HL-60 (cell line): ENCODE results near the gene GFRAL.

Experiments used
- DNase-seq, 2 experiments: peaks; one replicate each; pipeline ENCODE4 v3.0.0-alpha.2; 2010 to 2020; ENCODE audit warnings: low read depth in 1 of 2, low spot score in 1 of 2
- H3K27ac ChIP-seq: fragments of 250-450 bp; sonication (Bioruptor Pico); replicated peaks from 2 replicates; pipeline ENCODE4 v1.5.1; 2020; ENCODE audit warnings: mild to moderate bottlenecking, moderate library complexity
- H3K27me3 ChIP-seq: fragments of 250-450 bp; sonication (Bioruptor Pico); 2 replicates; pipeline ENCODE4 v1.5.1; 2021; ENCODE audit warnings: mild to moderate bottlenecking, moderate library complexity; ENCODE audit not compliant: insufficient read depth, poor library complexity, severe bottlenecking
- H3K4me3 ChIP-seq: replicated peaks from 2 replicates; pipeline ENCODE4 v1.5.1; 2011; ENCODE audit warnings: mild to moderate bottlenecking, control low read depth, low read length; ENCODE audit not compliant: insufficient read depth
- CTCF ChIP-seq: IDR thresholded peaks from one replicate; pipeline ENCODE4 v1.5.1; 2011; ENCODE audit warnings: low read length, control low read depth, inconsistent platforms; ENCODE audit not compliant: insufficient read depth
- GABPA ChIP-seq: IDR thresholded peaks from 2 replicates; pipeline ENCODE4 v1.6.1; 2012; ENCODE audit warnings: low read depth
- POLR2AphosphoS5 ChIP-seq: IDR thresholded peaks from 2 replicates; pipeline ENCODE4 v1.6.1; 2012; ENCODE audit warnings: low read depth
- SPI1 ChIP-seq: IDR thresholded peaks from 2 replicates; pipeline ENCODE4 v1.6.1; 2012; ENCODE audit warnings: low read depth, mild to moderate bottlenecking, borderline replicate concordance
- TF ChIP-seq, protein P1 (sequence below): IDR thresholded peaks from 2 replicates; pipeline ENCODE4 v1.6.1; 2012; ENCODE audit warnings: low read depth; ENCODE audit not compliant: insufficient replicate concordance

The GFRAL gene

DNA sequence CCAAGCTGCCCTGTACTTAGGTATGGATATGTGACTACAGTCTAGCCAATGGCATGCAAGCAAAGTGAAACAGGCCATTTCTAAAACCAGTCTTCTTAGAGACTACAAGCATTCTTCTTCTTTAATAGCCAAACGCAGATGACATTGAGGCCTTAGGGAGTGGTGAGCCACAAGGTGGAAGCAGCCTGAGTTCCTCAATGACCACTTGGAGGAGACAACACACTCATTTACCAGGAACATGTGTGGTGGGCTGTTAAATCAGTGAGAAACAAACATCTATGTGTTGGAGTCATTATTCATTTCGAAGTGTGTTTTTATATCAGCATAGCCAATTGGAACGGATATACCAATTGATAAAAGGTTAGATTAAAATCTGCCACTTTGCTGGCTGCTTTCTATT, 122.0 kb downstream of the GFRAL start:
- TF ChIP-seq POLR2AphosphoS5 (no peak), GABPA (no peak), SPI1 (no peak), CTCF (no peak)
- TF ChIP-seq, protein P1, sequence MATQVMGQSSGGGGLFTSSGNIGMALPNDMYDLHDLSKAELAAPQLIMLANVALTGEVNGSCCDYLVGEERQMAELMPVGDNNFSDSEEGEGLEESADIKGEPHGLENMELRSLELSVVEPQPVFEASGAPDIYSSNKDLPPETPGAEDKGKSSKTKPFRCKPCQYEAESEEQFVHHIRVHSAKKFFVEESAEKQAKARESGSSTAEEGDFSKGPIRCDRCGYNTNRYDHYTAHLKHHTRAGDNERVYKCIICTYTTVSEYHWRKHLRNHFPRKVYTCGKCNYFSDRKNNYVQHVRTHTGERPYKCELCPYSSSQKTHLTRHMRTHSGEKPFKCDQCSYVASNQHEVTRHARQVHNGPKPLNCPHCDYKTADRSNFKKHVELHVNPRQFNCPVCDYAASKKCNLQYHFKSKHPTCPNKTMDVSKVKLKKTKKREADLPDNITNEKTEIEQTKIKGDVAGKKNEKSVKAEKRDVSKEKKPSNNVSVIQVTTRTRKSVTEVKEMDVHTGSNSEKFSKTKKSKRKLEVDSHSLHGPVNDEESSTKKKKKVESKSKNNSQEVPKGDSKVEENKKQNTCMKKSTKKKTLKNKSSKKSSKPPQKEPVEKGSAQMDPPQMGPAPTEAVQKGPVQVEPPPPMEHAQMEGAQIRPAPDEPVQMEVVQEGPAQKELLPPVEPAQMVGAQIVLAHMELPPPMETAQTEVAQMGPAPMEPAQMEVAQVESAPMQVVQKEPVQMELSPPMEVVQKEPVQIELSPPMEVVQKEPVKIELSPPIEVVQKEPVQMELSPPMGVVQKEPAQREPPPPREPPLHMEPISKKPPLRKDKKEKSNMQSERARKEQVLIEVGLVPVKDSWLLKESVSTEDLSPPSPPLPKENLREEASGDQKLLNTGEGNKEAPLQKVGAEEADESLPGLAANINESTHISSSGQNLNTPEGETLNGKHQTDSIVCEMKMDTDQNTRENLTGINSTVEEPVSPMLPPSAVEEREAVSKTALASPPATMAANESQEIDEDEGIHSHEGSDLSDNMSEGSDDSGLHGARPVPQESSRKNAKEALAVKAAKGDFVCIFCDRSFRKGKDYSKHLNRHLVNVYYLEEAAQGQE, result no peak
- Histone ChIP-seq H3K27ac (no peak overlapping the region), H3K27me3 (no peaks in the 10 kb centered on the region), H3K4me3 (no peak overlapping the region)
- DNase-seq, result no peak

GRCh38 chr6:55450005-55450404, 122.7 kb downstream of the GFRAL start:
- Histone ChIP-seq H3K4me3 (no peak overlapping the region), H3K27me3 (no peaks in the 10 kb centered on the region), H3K27ac (no peak overlapping the region)
- DNase-seq, result no peak
- no peak for TF ChIP-seq GABPA
- TF ChIP-seq, protein P1, result no peak
- TF ChIP-seq SPI1, result no peak
- no peak for TF ChIP-seq POLR2AphosphoS5
- no peak for TF ChIP-seq CTCF
